Measurements from ENCODE around the gene DRC3. TPM values are rescaled to one million over a fixed set of nuclear protein-coding genes. Genes with fewer than 3 reads are reported as not detected.
A peak's percentile ranks its signal among the peaks of the same experiment; 100 is the strongest.

DRC3 gene
- total and polyA plus RNA-seq, 4 donors, result 4.1 to 24.6 (median 20.3) TPM

GRCh38 chr17:17999364-18000029, 26.8 kb downstream of the DRC3 start:
- Histone ChIP-seq H3K27me3 (ENCODE audit: control insufficient read depth, insufficient read depth, low read length) (no peaks in the 10 kb centered on the region), H3K4me1 (ENCODE audit: control insufficient read depth, insufficient read depth, low read length) (peaks cover 12% of the 10 kb centered on the region), H3K27ac (ENCODE audit: low read depth, low read length) (no peak overlapping the region), H3K9me3 (ENCODE audit: control insufficient read depth, insufficient read depth, low read length) (no peaks in the 10 kb centered on the region), H3K36me3 (ENCODE audit: control insufficient read depth, insufficient read depth, low read length) (peaks cover 7% of the 10 kb centered on the region), H3K4me3 (ENCODE audit: low read depth, low read length) (no peak overlapping the region)
- 81% methylated on average over 7 of the region's 9 CpGs for WGBS (ENCODE audit: insufficient coverage)
- peak in 1 of 6 donors; percentile 61 for DNase-seq (ENCODE audit: low read depth in 4 of 6, low spot score in 6 of 6)

- 92% methylated on average over 2 of the region's 8 CpGs for WGBS (ENCODE audit: insufficient coverage)
- Histone ChIP-seq H3K4me3 (ENCODE audit: low read depth, low read length) (no peak overlapping the region), H3K4me1 (ENCODE audit: control insufficient read depth, insufficient read depth, low read length) (peaks cover 12% of the 10 kb centered on the region), H3K36me3 (ENCODE audit: control insufficient read depth, insufficient read depth, low read length) (peaks cover 7% of the 10 kb centered on the region), H3K27me3 (ENCODE audit: control insufficient read depth, insufficient read depth, low read length) (no peaks in the 10 kb centered on the region), H3K27ac (ENCODE audit: low read depth, low read length) (no peak overlapping the region), H3K9me3 (ENCODE audit: control insufficient read depth, insufficient read depth, low read length) (no peaks in the 10 kb centered on the region)
- DNase-seq (ENCODE audit: low read depth in 4 of 6, low spot score in 6 of 6), result no peak
Measured at GRCh38 chr17:18000030-18000408, 27.4 kb downstream of the DRC3 start.

- no peak overlapping the region for H3K27ac ChIP-seq (ENCODE audit: low read depth, low read length)
- DNase-seq (ENCODE audit: low read depth in 4 of 6, low spot score in 6 of 6), result no peak
- H3K9me3 ChIP-seq (ENCODE audit: control insufficient read depth, insufficient read depth, low read length), result no peaks in the 10 kb centered on the region
- H3K27me3 ChIP-seq (ENCODE audit: control insufficient read depth, insufficient read depth, low read length), result no peaks in the 10 kb centered on the region
- WGBS (ENCODE audit: insufficient coverage), result 89% methylated on average over 1 of the region's 2 CpGs
- H3K4me1 ChIP-seq (ENCODE audit: control insufficient read depth, insufficient read depth, low read length), result peaks cover 11% of the 10 kb centered on the region
- H3K36me3 ChIP-seq (ENCODE audit: control insufficient read depth, insufficient read depth, low read length), result peaks cover 10% of the 10 kb centered on the region
- H3K4me3 ChIP-seq (ENCODE audit: low read depth, low read length), result no peak overlapping the region
Measured at GRCh38 chr17:18002171-18002570, 29.5 kb downstream of the DRC3 start.

- Histone ChIP-seq H3K36me3 (ENCODE audit: control insufficient read depth, insufficient read depth, low read length) (peaks cover 21% of the 10 kb centered on the region), H3K4me3 (ENCODE audit: low read depth, low read length) (no peak overlapping the region), H3K4me1 (ENCODE audit: control insufficient read depth, insufficient read depth, low read length) (peaks cover 11% of the 10 kb centered on the region), H3K27ac (ENCODE audit: low read depth, low read length) (no peak overlapping the region), H3K9me3 (ENCODE audit: control insufficient read depth, insufficient read depth, low read length) (no peaks in the 10 kb centered on the region), H3K27me3 (ENCODE audit: control insufficient read depth, insufficient read depth, low read length) (no peaks in the 10 kb centered on the region)
- 65% methylated on average over 5 of the region's 9 CpGs for WGBS (ENCODE audit: insufficient coverage)
- peak in 2 of 6 donors; percentile 25 to 68 for DNase-seq (ENCODE audit: low read depth in 4 of 6, low spot score in 6 of 6)
Measured at GRCh38 chr17:18004345-18004744, 31.7 kb downstream of the DRC3 start.

GRCh38 chr17:18004884-18005305, 32.2 kb downstream of the DRC3 start:
- no peaks in the 10 kb centered on the region for H3K9me3 ChIP-seq (ENCODE audit: control insufficient read depth, insufficient read depth, low read length)
- H3K4me3 ChIP-seq (ENCODE audit: low read depth, low read length), result no peak overlapping the region
- no peak overlapping the region for H3K27ac ChIP-seq (ENCODE audit: low read depth, low read length)
- no peaks in the 10 kb centered on the region for H3K27me3 ChIP-seq (ENCODE audit: control insufficient read depth, insufficient read depth, low read length)
- peaks cover 11% of the 10 kb centered on the region for H3K4me1 ChIP-seq (ENCODE audit: control insufficient read depth, insufficient read depth, low read length)
- H3K36me3 ChIP-seq (ENCODE audit: control insufficient read depth, insufficient read depth, low read length), result peaks cover 22% of the 10 kb centered on the region
- peak in 2 of 6 donors; percentile 23 to 82 for DNase-seq (ENCODE audit: low read depth in 4 of 6, low spot score in 6 of 6)
- 69% methylated on average over 5 of the region's 9 CpGs for WGBS (ENCODE audit: insufficient coverage)

GRCh38 chr17:18005496-18005895, 32.8 kb downstream of the DRC3 start:
- DNase-seq (ENCODE audit: low read depth in 4 of 6, low spot score in 6 of 6), result no peak
- no peaks in the 10 kb centered on the region for H3K9me3 ChIP-seq (ENCODE audit: control insufficient read depth, insufficient read depth, low read length)
- no peaks in the 10 kb centered on the region for H3K27me3 ChIP-seq (ENCODE audit: control insufficient read depth, insufficient read depth, low read length)
- H3K36me3 ChIP-seq (ENCODE audit: control insufficient read depth, insufficient read depth, low read length), result peaks cover 25% of the 10 kb centered on the region
- no peak overlapping the region for H3K4me3 ChIP-seq (ENCODE audit: low read depth, low read length)
- peaks cover 11% of the 10 kb centered on the region for H3K4me1 ChIP-seq (ENCODE audit: control insufficient read depth, insufficient read depth, low read length)
- 73% methylated on average over 3 of the region's 3 CpGs for WGBS (ENCODE audit: insufficient coverage)
- H3K27ac ChIP-seq (ENCODE audit: low read depth, low read length), result no peak overlapping the region

GRCh38 chr17:18006495-18007239, 34.0 kb downstream of the DRC3 start:
- H3K36me3 ChIP-seq (ENCODE audit: control insufficient read depth, insufficient read depth, low read length), result peaks cover 30% of the 10 kb centered on the region
- no peaks in the 10 kb centered on the region for H3K27me3 ChIP-seq (ENCODE audit: control insufficient read depth, insufficient read depth, low read length)
- no peak for DNase-seq (ENCODE audit: low read depth in 4 of 6, low spot score in 6 of 6)
- H3K4me3 ChIP-seq (ENCODE audit: low read depth, low read length), result no peak overlapping the region
- WGBS (ENCODE audit: insufficient coverage), result 66% methylated on average over 21 of the region's 31 CpGs
- H3K4me1 ChIP-seq (ENCODE audit: control insufficient read depth, insufficient read depth, low read length), result peaks cover 11% of the 10 kb centered on the region
- H3K27ac ChIP-seq (ENCODE audit: low read depth, low read length), result no peak overlapping the region
- H3K9me3 ChIP-seq (ENCODE audit: control insufficient read depth, insufficient read depth, low read length), result no peaks in the 10 kb centered on the region

- H3K36me3 ChIP-seq (ENCODE audit: control insufficient read depth, insufficient read depth, low read length), result peaks cover 33% of the 10 kb centered on the region
Measured at GRCh38 chr17:18008496-18009268, 36.0 kb downstream of the DRC3 start.

GRCh38 chr17:18009609-18010420, 37.2 kb downstream of the DRC3 start:
- WGBS (ENCODE audit: insufficient coverage), result 78% methylated on average over 8 of the region's 8 CpGs
- no peak overlapping the region for H3K27ac ChIP-seq (ENCODE audit: low read depth, low read length)

More at GRCh38 chr17:18008496-18009268, 36.0 kb downstream of the DRC3 start:
- no peak for DNase-seq (ENCODE audit: low read depth in 4 of 6, low spot score in 6 of 6)
- WGBS (ENCODE audit: insufficient coverage), result 100% methylated on average over 3 of the region's 5 CpGs
- Histone ChIP-seq H3K27me3 (ENCODE audit: control insufficient read depth, insufficient read depth, low read length) (no peaks in the 10 kb centered on the region), H3K9me3 (ENCODE audit: control insufficient read depth, insufficient read depth, low read length) (no peaks in the 10 kb centered on the region), H3K4me3 (ENCODE audit: low read depth, low read length) (no peak overlapping the region), H3K4me1 (ENCODE audit: control insufficient read depth, insufficient read depth, low read length) (peaks cover 11% of the 10 kb centered on the region), H3K27ac (ENCODE audit: low read depth, low read length) (no peak overlapping the region)

More at GRCh38 chr17:18009609-18010420, 37.2 kb downstream of the DRC3 start:
- peaks cover 2% of the 10 kb centered on the region for H3K4me1 ChIP-seq (ENCODE audit: control insufficient read depth, insufficient read depth, low read length)
- no peaks in the 10 kb centered on the region for H3K9me3 ChIP-seq (ENCODE audit: control insufficient read depth, insufficient read depth, low read length)
- H3K4me3 ChIP-seq (ENCODE audit: low read depth, low read length), result no peak overlapping the region
- no peaks in the 10 kb centered on the region for H3K27me3 ChIP-seq (ENCODE audit: control insufficient read depth, insufficient read depth, low read length)
- no peak for DNase-seq (ENCODE audit: low read depth in 4 of 6, low spot score in 6 of 6)
- peaks cover 33% of the 10 kb centered on the region for H3K36me3 ChIP-seq (ENCODE audit: control insufficient read depth, insufficient read depth, low read length)

Data from spinal cord (tissue), 10 donors.